AG04450 (cell line): Measurements from ENCODE around the gene ENTPD3. TPM values are rescaled to one million over a fixed set of nuclear protein-coding genes. Genes with fewer than 3 reads are reported as not detected.
A peak's percentile ranks its signal among the peaks of the same experiment; 100 is the strongest.

ENCODE experiments used
- CTCF ChIA-PET: fragments of 300-600, 350-600 bp; formaldehyde crosslinking; extraction: SDS; loops from one replicate; lab custom pipeline; 2022; ENCODE audit warnings: antibody characterized with exemption, inconsistent platforms; lab: Charles Lee
- POLR2A ChIA-PET: fragments of 350-600 bp; formaldehyde crosslinking; extraction: SDS; loops from one replicate; lab custom pipeline; 2021; ENCODE audit warnings: antibody characterized with exemption, inconsistent platforms; lab: Yijun Ruan, JAX
- DNase-seq: peaks from one replicate; pipeline ENCODE4 v3.0.0-alpha.2; 2011; ENCODE audit warnings: low read depth, low spot score
- H3K27ac ChIP-seq: one replicate; pipeline ENCODE4 v1.5.1; 2012; ENCODE audit warnings: low read depth, low read length, control low read depth
- H3K27me3 ChIP-seq: one replicate; pipeline ENCODE4 v1.6.0; 2012; ENCODE audit warnings: low read length; ENCODE audit not compliant: control insufficient read depth, insufficient read depth
- H3K4me3 ChIP-seq: 2 replicates; pipeline ENCODE4 v1.5.1; 2011; ENCODE audit warnings: mild to moderate bottlenecking, low read depth, low read length, control low read depth
- H3K9me3 ChIP-seq: 2 replicates; pipeline ENCODE4 v1.5.1; 2012; ENCODE audit warnings: low read length; ENCODE audit not compliant: control insufficient read depth, insufficient read depth
- polyA plus RNA-seq: library from polyadenylated mRNA; depleted of rRNA; stranded (reverse); fragments of >200 nt; gene quantifications from 2 replicates; pipeline ENCODE4 v1.2.3, GENCODE V29; 2011
- TF ChIP-seq, protein P1 (sequence below): IDR thresholded peaks from 2 replicates; pipeline ENCODE4 v1.5.1; 2011; ENCODE audit warnings: low read depth, low read length, control low read depth, inconsistent platforms

The ENTPD3 gene
- polyA plus RNA-seq, 1 experiment, result not detected

DNA sequence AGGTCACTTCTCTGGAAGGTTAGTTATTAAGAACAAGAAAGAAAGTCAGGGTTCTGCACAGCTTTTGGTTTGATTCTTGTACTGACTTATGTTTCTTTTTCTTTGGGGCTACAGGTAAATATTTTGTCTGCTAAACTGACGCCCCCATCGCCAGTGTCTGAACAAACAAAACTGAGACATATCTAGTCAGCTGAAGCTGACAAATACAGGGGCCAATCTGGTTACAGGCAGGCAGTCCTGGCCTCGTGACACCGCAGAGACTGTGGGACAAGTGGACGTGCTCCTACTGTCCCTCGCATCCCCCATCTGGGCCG is 65.5 kb downstream of the ENTPD3 start:
- ChIA-PET POLR2A (interaction anchor here (0.6 kb wide), 1 partner anchor 265 kb away, joined by 4 read pairs; no protein-coding TSS in a partner anchor), CTCF (interaction anchor here (0.6 kb wide), 1 partner anchor 1224 kb away, joined by 3 read pairs; no protein-coding TSS in a partner anchor)
- Histone ChIP-seq H3K27ac (peak overlapping the region; percentile 77), H3K4me3 (peak overlapping the region; percentile 94), H3K27me3 (no peaks in the 10 kb centered on the region), H3K9me3 (no peaks in the 10 kb centered on the region; the same call in 1 of the 2 replicates)
- DNase-seq, result no peak
- TF ChIP-seq, protein P1, sequence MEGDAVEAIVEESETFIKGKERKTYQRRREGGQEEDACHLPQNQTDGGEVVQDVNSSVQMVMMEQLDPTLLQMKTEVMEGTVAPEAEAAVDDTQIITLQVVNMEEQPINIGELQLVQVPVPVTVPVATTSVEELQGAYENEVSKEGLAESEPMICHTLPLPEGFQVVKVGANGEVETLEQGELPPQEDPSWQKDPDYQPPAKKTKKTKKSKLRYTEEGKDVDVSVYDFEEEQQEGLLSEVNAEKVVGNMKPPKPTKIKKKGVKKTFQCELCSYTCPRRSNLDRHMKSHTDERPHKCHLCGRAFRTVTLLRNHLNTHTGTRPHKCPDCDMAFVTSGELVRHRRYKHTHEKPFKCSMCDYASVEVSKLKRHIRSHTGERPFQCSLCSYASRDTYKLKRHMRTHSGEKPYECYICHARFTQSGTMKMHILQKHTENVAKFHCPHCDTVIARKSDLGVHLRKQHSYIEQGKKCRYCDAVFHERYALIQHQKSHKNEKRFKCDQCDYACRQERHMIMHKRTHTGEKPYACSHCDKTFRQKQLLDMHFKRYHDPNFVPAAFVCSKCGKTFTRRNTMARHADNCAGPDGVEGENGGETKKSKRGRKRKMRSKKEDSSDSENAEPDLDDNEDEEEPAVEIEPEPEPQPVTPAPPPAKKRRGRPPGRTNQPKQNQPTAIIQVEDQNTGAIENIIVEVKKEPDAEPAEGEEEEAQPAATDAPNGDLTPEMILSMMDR, result no peak

DNA sequence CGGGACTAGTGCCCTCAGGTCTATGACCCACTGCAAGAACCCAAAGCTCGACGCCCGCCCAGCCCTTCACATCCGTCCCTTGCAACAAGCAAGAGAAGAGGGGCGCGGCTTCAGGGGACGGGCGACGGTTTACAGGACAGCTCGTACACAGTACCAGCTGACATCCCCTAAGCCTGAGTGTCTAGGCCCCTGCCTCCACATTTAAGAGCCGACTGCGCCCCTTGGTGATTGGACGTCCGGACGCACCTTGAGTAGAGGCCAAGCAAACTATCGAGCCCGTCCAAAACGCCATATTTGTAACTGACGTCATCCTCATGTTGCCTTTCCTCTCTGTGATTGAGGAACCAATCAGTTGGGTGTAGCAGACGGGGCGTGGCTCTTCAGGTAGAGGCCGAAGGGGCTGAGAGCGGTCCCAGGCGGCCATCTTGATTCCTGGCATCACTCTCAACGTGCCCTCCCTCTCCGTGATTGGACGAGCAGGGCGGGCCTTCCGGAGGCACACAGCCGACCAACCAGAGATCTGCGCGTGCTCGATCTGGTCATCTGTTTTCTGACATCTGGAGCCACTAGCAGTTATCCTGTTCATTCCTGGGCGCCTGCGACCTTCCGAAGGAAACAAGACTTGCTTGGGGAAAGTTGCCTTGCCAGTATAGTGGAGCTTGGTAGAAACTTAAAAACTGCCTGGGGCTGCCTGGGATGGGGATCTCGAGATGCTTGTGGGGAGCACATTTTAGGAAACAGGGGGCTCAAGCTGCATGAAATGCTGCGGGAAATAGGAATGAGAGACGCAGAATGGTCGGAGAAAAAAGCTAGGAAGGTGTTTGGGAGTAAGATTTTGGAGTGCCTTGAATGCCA is 66.1 kb downstream of the ENTPD3 start:
- no peaks in the 10 kb centered on the region for H3K27me3 ChIP-seq
- DNase-seq, result peak; percentile 95
- TF ChIP-seq, protein P1, result no peak
- peak overlapping the region; percentile 83 for H3K27ac ChIP-seq
- peak overlapping the region; percentile 94 for H3K4me3 ChIP-seq
- ChIA-PET POLR2A (interaction anchor here (0.6 to 1.0 kb wide), 3 partner anchors 52 to 1732 kb away, joined by 3 to 6 read pairs (median 4); no protein-coding TSS in a partner anchor), CTCF (interaction anchor here (0.9 to 1.2 kb wide), 2 partner anchors 126 to 135 kb away, joined by 3 read pairs; no protein-coding TSS in a partner anchor)
- H3K9me3 ChIP-seq, result no peaks in the 10 kb centered on the region; the same call in 1 of the 2 replicates

DNA sequence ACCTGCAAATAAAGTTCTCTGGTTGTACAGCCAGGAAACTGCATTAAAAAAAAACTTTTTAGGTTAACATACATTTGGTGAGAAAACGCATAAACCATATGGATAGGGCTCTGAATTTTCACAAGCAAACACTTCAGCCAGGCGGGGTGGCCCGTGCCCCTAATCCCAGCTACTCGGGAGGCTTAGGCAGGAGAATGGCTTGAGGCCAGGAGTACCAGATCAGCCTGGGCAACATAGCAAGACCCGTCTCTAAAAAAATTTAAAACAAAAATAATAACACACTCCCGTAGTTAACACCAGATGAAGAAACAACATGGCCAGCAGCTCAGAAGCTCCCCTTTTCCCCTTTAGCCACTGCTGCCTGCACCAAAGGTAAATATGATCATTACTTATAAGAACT is 66.9 kb downstream of the ENTPD3 start:
- POLR2A ChIA-PET, result interaction anchor here (1.0 kb wide), 1 partner anchor 51 kb away, joined by 3 read pairs; no protein-coding TSS in a partner anchor
- no peak overlapping the region for H3K27ac ChIP-seq

DNA sequence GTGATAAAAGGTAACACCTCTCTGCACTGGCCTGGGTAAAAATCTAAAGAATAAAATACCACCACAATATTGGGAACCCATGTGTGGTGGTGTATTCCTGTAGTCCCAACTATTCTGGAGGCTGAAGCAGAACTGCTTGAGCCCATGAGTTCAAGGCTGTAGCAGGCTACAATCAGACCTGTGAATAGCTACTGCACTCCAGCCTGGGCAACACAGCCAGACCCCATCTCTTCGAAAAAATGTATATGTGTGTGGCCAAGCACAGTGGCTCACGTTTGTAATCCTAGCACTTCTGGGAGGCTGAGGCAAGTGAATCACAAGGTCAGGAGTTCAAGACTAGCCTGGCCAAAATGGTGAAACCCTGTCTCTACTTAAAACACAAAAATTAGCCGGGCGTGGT is 68.3 kb downstream of the ENTPD3 start:
- Histone ChIP-seq H3K4me3 (no peak overlapping the region), H3K27me3 (no peaks in the 10 kb centered on the region), H3K27ac (no peak overlapping the region), H3K9me3 (no peaks in the 10 kb centered on the region; the same call in 1 of the 2 replicates)
- TF ChIP-seq, protein P1, result no peak
- no peak for DNase-seq
- ChIA-PET POLR2A (no interaction called here), CTCF (no interaction called here)

More for the DNA sequence above, 66.9 kb downstream of the ENTPD3 start:
- Histone ChIP-seq H3K27me3 (no peaks in the 10 kb centered on the region), H3K9me3 (no peaks in the 10 kb centered on the region; the same call in 1 of the 2 replicates), H3K4me3 (peak overlapping the region; percentile 94)
- DNase-seq, result no peak
- TF ChIP-seq, protein P1, result no peak
- CTCF ChIA-PET, result interaction anchor here (0.6 to 1.2 kb wide), 3 partner anchors 64 to 136 kb away, joined by 3 read pairs; no protein-coding TSS in a partner anchor
